Osteoblast (primary cell): Measurements from ENCODE around the gene RNH1. TPM values are rescaled to one million over a fixed set of nuclear protein-coding genes. Genes with fewer than 3 reads are reported as not detected.
A peak's percentile ranks its signal among the peaks of the same experiment; 100 is the strongest.

ENCODE experiments used
- DNase-seq: peaks from one replicate; pipeline ENCODE4 v3.0.0; 2011; ENCODE audit warnings: low spot score, mixed read lengths; ENCODE audit not compliant: insufficient read length; ENCODE audit errors: missing footprints
- H2AFZ ChIP-seq: 2 replicates; pipeline ENCODE4 v1.6.0; 2011; ENCODE audit warnings: mild to moderate bottlenecking, low read length
- H3K27ac ChIP-seq: 2 replicates; pipeline ENCODE4 v1.5.1; 2011; ENCODE audit warnings: mild to moderate bottlenecking, low read depth, low read length, moderate library complexity
- H3K27me3 ChIP-seq: 2 replicates; pipeline ENCODE4 v1.6.0; 2012; ENCODE audit warnings: mild to moderate bottlenecking, control low read depth, inconsistent platforms, low read length, moderate library complexity; ENCODE audit not compliant: insufficient read depth
- H3K36me3 ChIP-seq: 2 replicates; pipeline ENCODE4 v1.5.1; 2011; ENCODE audit warnings: mild to moderate bottlenecking, low read length, control low read depth, moderate library complexity; ENCODE audit not compliant: insufficient read depth
- H3K4me1 ChIP-seq: 2 replicates; pipeline ENCODE4 v1.5.1; 2011; ENCODE audit warnings: mild to moderate bottlenecking, low read length, control low read depth, moderate library complexity; ENCODE audit not compliant: insufficient read depth
- H3K4me2 ChIP-seq: 2 replicates; pipeline ENCODE4 v1.6.0; 2011; ENCODE audit warnings: mild to moderate bottlenecking, low read length; ENCODE audit not compliant: insufficient read depth
- H3K4me3 ChIP-seq: fragments of 200-600 bp; sonication (generic); 3 replicates; pipeline ENCODE4 v1.5.1; 2012; ENCODE audit warnings: mild to moderate bottlenecking, low read length, inconsistent platforms; ENCODE audit not compliant: insufficient read depth
- H3K79me2 ChIP-seq: 2 replicates; pipeline ENCODE4 v1.6.0; 2012; ENCODE audit warnings: mild to moderate bottlenecking, low read length, control low read depth, inconsistent platforms; ENCODE audit not compliant: insufficient read depth
- H3K9me3 ChIP-seq: 2 replicates; pipeline ENCODE4 v1.5.1; 2011; ENCODE audit warnings: low read depth, low read length, control low read depth
- H4K20me1 ChIP-seq: 2 replicates; pipeline ENCODE4 v1.6.0; 2012; ENCODE audit warnings: mild to moderate bottlenecking, low read length, control low read depth; ENCODE audit not compliant: insufficient read depth
- CTCF ChIP-seq: IDR thresholded peaks from 2 replicates; pipeline ENCODE4 v1.5.1; 2011; ENCODE audit warnings: mild to moderate bottlenecking, low read depth, low read length, moderate library complexity; ENCODE audit errors: extremely low read depth
- total RNA-seq: library from RNA; depleted of rRNA; stranded (reverse); fragments of >200 nt; gene quantifications from 2 replicates; pipeline ENCODE4 v1.2.3, GENCODE V29; 2012

The RNH1 gene
- total RNA-seq, 1 donor: 506 TPM

DNA sequence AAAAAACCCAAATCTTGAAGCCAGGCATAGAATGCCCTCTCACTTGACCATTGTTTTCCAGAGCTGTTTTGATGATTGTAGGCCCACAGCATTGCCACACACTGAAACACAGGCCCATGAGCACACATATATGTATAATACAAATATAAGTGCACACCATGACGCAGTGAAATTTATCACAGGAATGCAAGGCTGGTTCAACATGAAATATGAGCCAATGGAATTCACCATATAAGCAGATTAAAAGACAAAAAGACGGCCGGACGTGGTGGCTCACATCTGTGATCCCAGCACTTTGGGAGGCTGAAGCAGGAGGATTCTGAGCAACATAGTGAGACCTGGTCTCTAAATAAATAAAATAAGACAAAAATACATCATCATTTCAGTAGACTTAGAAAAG lies 9.4 kb upstream of the RNH1 start:
- no peak for TF ChIP-seq CTCF
- Histone ChIP-seq H3K27me3 (no peaks in the 10 kb centered on the region), H3K4me3 (no peak overlapping the region), H3K27ac (no peak overlapping the region), H3K4me2 (no peak overlapping the region), H4K20me1 (no peaks in the 10 kb centered on the region), H3K79me2 (no peaks in the 10 kb centered on the region), H3K36me3 (peaks cover 12% of the 10 kb centered on the region), H3K9me3 (peaks cover 4% of the 10 kb centered on the region), H2AFZ (no peak overlapping the region), H3K4me1 (no peaks in the 10 kb centered on the region)
- peak; percentile 34 for DNase-seq

DNA sequence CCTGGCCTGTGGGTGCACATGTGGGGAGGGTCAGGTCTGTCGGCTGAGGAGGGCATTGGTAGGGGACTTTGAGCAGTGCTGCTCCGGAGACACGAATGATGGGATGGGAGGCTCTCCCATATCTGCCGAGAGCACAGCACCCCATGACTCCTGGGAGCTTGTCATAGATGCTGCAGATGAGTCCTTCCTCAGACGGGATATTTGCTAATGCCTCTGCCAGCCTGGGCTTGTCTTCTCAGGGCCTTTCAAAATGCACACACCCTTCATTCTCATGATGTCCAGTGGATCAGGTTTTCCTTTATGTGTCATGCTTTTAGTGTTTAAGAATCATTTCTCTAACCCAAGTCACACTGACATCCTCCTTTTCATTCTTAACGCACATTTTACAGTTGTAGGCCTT lies 8.1 kb upstream of the RNH1 start:
- no peaks in the 10 kb centered on the region for H3K4me1 ChIP-seq
- H2AFZ ChIP-seq: no peak overlapping the region
- no peak overlapping the region for H3K4me2 ChIP-seq
- H3K36me3 ChIP-seq: peaks cover 14% of the 10 kb centered on the region
- peak; percentile 87 for DNase-seq
- H3K27ac ChIP-seq: no peak overlapping the region
- H3K9me3 ChIP-seq: peaks cover 4% of the 10 kb centered on the region
- H4K20me1 ChIP-seq: no peaks in the 10 kb centered on the region
- no peaks in the 10 kb centered on the region for H3K27me3 ChIP-seq
- no peak for TF ChIP-seq CTCF
- H3K79me2 ChIP-seq: no peaks in the 10 kb centered on the region
- no peak overlapping the region for H3K4me3 ChIP-seq

DNA sequence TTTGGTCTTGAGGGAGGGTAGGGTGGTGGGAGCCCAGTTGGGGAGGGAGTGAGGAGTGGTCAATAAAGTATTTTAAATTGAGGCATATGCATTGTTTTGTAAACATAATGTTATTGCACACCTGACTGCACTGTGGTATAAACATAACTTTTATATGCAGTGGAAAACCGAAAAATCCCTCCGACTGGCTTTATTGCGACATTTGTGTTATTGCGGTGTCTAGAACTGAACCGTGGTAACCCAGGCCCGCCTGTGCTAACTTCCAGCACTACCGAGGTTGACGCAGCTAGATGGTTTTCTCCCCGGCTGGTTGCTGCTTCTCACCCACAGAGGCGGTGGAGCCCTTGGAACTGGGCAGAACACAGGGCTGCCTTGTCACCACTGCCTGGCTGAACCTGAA lies 7.6 kb upstream of the RNH1 start:
- no peaks in the 10 kb centered on the region for H3K4me1 ChIP-seq
- no peak overlapping the region for H3K4me2 ChIP-seq
- TF ChIP-seq CTCF: no peak
- peak; percentile 44 for DNase-seq
- no peak overlapping the region for H3K27ac ChIP-seq
- peaks cover 4% of the 10 kb centered on the region for H3K9me3 ChIP-seq
- H3K79me2 ChIP-seq: peaks cover 2% of the 10 kb centered on the region
- H3K27me3 ChIP-seq: no peaks in the 10 kb centered on the region
- peaks cover 18% of the 10 kb centered on the region for H3K36me3 ChIP-seq
- no peaks in the 10 kb centered on the region for H4K20me1 ChIP-seq
- H3K4me3 ChIP-seq: no peak overlapping the region
- H2AFZ ChIP-seq: no peak overlapping the region

DNA sequence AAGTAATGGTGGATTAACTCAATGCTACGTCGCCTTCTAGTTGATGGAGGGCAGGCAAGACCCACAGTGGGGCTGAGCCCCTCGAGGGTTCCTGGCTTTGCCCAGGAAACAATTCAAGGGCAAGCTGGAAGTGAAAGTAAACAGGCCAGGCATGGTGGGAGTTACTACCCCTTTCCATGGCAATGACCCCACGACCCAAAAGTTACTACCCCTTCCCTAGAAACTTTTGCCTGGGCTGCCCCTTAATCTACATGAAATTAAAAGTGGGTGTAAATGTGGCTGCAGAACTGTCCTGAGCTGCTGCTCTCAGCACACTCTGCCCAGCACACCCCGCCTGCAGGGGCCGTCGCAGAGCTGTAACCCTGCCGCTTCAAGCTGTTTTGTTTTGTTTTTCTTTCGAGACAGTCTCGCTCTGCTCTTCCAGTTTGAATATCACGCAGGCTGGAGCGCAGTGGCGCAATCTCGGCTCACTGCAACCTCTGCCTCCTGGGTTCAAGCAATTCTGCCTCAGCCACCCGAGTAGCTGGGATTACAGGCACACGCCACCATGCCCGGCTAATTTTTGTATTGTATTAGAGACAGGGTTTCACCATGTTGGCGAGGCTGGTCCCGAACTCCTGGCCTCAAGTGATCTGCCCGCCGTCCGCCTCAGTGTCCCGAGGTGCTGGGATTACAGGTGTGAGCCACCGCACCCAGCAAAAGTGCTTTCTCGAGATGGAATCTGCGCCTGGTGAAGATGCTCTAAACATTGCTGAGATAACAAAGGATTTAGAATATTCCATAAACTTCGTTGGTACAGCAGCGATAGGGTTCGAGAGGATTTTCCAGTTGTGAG lies 5.9 kb upstream of the RNH1 start:
- H3K79me2 ChIP-seq: peaks cover 12% of the 10 kb centered on the region
- H3K9me3 ChIP-seq: peaks cover 4% of the 10 kb centered on the region
- no peak overlapping the region for H2AFZ ChIP-seq
- no peak overlapping the region for H3K4me3 ChIP-seq
- H4K20me1 ChIP-seq: peaks cover 2% of the 10 kb centered on the region
- no peak overlapping the region for H3K27ac ChIP-seq
- no peaks in the 10 kb centered on the region for H3K27me3 ChIP-seq
- DNase-seq: peak; percentile 2
- no peak for TF ChIP-seq CTCF
- peaks cover 1% of the 10 kb centered on the region for H3K4me1 ChIP-seq
- H3K4me2 ChIP-seq: no peak overlapping the region
- peaks cover 23% of the 10 kb centered on the region for H3K36me3 ChIP-seq
